ENCODE data around the gene ZNF280C. TPM values are rescaled to one million over a fixed set of nuclear protein-coding genes. Genes with fewer than 3 reads are reported as not detected.

Gene ZNF280C
- total RNA-seq, 2 experiments from 2014 or later: 5.7 to 10.8 TPM

GRCh38 chrX:130158311-130158710 lies 110.4 kb downstream of the ZNF280C start:
- Histone ChIP-seq H3K9me2 (ENCODE audit: insufficient read depth, low read length) (no peaks in the 10 kb centered on the region), H3K4me2 (ENCODE audit: low read length) (no peak overlapping the region), H3K4me1 (ENCODE audit: insufficient read depth, low read length, poor library complexity, severe bottlenecking) (no peaks in the 10 kb centered on the region), H4K20me1 (ENCODE audit: insufficient read depth, low read length) (0 out of 2 replicates have a peak, but pooled peaks cover 4% of the 10 kb centered on the region), H3K79me2 (ENCODE audit: insufficient read depth, low read depth, low read length) (peaks cover 30% of the 10 kb centered on the region; the same call in 1 of the 2 replicates), H3K36me3 (ENCODE audit: insufficient read depth, low read length) (peaks cover 34% of the 10 kb centered on the region), H3K27ac (ENCODE audit: low read depth, low read length, poor library complexity, severe bottlenecking) (no peak overlapping the region), H2AFZ (ENCODE audit: low read length) (no peak overlapping the region), H3K4me3 (ENCODE audit: low read depth, low read length, poor library complexity, severe bottlenecking) (no peak overlapping the region), H3K9me3 (ENCODE audit: low read length) (no peaks in the 10 kb centered on the region)
- intact Hi-C loops (cut with micrococcal nuclease; ENCODE audit: unreplicated experiment): no loop called here
- ChIA-PET CTCF (ENCODE audit: unreplicated experiment) (no interaction called here), POLR2A (interaction anchor here (0.7 to 0.8 kb wide), 3 partner anchors 10 to 123 kb away, joined by 3 to 5 read pairs (median 4); no protein-coding TSS in a partner anchor)
- DNase-seq (ENCODE audit: low spot score): no peak
- TF ChIP-seq CTCF (conservative IDR thresholded peaks at IDR 0.05; ENCODE audit: low read length) (no peak), EZH2phosphoT487 (IDR thresholded peaks at IDR 0.05; ENCODE audit: borderline replicate concordance, low read depth, low read length) (no peak)
- no TSS peak for BruUV-seq (replicated peaks)

- Histone ChIP-seq H3K27ac (ENCODE audit: low read depth, low read length, poor library complexity, severe bottlenecking) (no peak overlapping the region), H3K4me2 (ENCODE audit: low read length) (no peak overlapping the region), H2AFZ (ENCODE audit: low read length) (no peak overlapping the region), H3K4me3 (ENCODE audit: low read depth, low read length, poor library complexity, severe bottlenecking) (no peak overlapping the region), H3K4me1 (ENCODE audit: insufficient read depth, low read length, poor library complexity, severe bottlenecking) (no peaks in the 10 kb centered on the region), H3K36me3 (ENCODE audit: insufficient read depth, low read length) (peaks cover 34% of the 10 kb centered on the region), H3K9me3 (ENCODE audit: low read length) (no peaks in the 10 kb centered on the region), H3K79me2 (ENCODE audit: insufficient read depth, low read depth, low read length) (peaks cover 15% of the 10 kb centered on the region; the same call in 1 of the 2 replicates), H4K20me1 (ENCODE audit: insufficient read depth, low read length) (no peaks in the 10 kb centered on the region), H3K9me2 (ENCODE audit: insufficient read depth, low read length) (no peaks in the 10 kb centered on the region)
- no peak for DNase-seq (ENCODE audit: low spot score)
- intact Hi-C loops (cut with micrococcal nuclease; ENCODE audit: unreplicated experiment): no loop called here
- POLR2A ChIA-PET: interaction anchor here (0.7 to 1.7 kb wide), 2 partner anchors 10 to 94 kb away, joined by 3 to 5 read pairs; partner anchors contain the start of gene AIFM1
- no peak for TF ChIP-seq CTCF (conservative IDR thresholded peaks at IDR 0.05; ENCODE audit: low read length)
- TF ChIP-seq EZH2phosphoT487 (IDR thresholded peaks at IDR 0.05; ENCODE audit: borderline replicate concordance, low read depth, low read length): no peak
- CTCF ChIA-PET (ENCODE audit: unreplicated experiment): no interaction called here
- BruUV-seq (replicated peaks): no TSS peak
Observed at GRCh38 chrX:130155564-130155963, 113.1 kb downstream of the ZNF280C start.

Small RNA genes within 50 kb of the gene (small RNA-seq; reads per million reads assigned to genes)
- gene RNU6-1130P: not detected

Other genes starting within 250 kb of the ZNF280C start
- 13.4 and 15.0 TPM in 2 replicates for gene ELF4, start 158.4 kb downstream of the ZNF280C start, total RNA-seq (2014; rRNA removed; shearing (Covaris generic))
- gene ELF4, start 158.4 kb downstream of the ZNF280C start, total RNA-seq (2022): 24.9 and 27.3 TPM in 2 replicates
- 23.1 and 28.8 TPM in 2 replicates for gene AIFM1, start 103.1 kb downstream of the ZNF280C start, total RNA-seq (2014; rRNA removed; shearing (Covaris generic))
- 39.4 and 45.7 TPM in 2 replicates for gene AIFM1, start 103.1 kb downstream of the ZNF280C start, total RNA-seq (2022)
- gene RAB33A, start 96.9 kb downstream of the ZNF280C start, total RNA-seq (2014; rRNA removed; shearing (Covaris generic)): 0.28 and 0.92 TPM in 2 replicates
- gene RAB33A, start 96.9 kb downstream of the ZNF280C start, total RNA-seq (2022): 0.68 and 2.1 TPM in 2 replicates
- gene SLC25A14, start 71.0 kb upstream of the ZNF280C start, total RNA-seq (2014; rRNA removed; shearing (Covaris generic)): 12.6 and 12.9 TPM in 2 replicates
- gene SLC25A14, start 71.0 kb upstream of the ZNF280C start, total RNA-seq (2022): 16.4 and 19.5 TPM in 2 replicates
- gene GPR119, start 116.8 kb upstream of the ZNF280C start, total RNA-seq (2014; rRNA removed; shearing (Covaris generic)): not detected in 2 replicates
- gene GPR119, start 116.8 kb upstream of the ZNF280C start, total RNA-seq (2022): not detected in 2 replicates
- 17.0 and 19.5 TPM in 2 replicates for gene RBMX2, start 133.1 kb upstream of the ZNF280C start, total RNA-seq (2014; rRNA removed; shearing (Covaris generic))
- 21.9 and 24.6 TPM in 2 replicates for gene RBMX2, start 133.1 kb upstream of the ZNF280C start, total RNA-seq (2022)

Measured in OCI-LY7 (cell line).